HG02642 (cell line): ENCODE data around the gene CDA.
A peak's percentile ranks its signal among the peaks of the same experiment; 100 is the strongest.

Source experiments
- ATAC-seq: cut with Tn5 transposase; IDR thresholded peaks from one replicate; pipeline ENCODE4 v1.9.1; 2021; ENCODE audit warnings: mild to moderate bottlenecking; ENCODE audit not compliant: unreplicated experiment, poor library complexity

CDA gene

GRCh38 chr1:20643080-20643479 is 54.2 kb downstream of the CDA start:
- no peak for ATAC-seq

GRCh38 chr1:20644416-20644815 is 55.5 kb downstream of the CDA start:
- ATAC-seq = no peak

- ATAC-seq = no peak
Measured at GRCh38 chr1:20645414-20645813, 56.5 kb downstream of the CDA start.

DNA sequence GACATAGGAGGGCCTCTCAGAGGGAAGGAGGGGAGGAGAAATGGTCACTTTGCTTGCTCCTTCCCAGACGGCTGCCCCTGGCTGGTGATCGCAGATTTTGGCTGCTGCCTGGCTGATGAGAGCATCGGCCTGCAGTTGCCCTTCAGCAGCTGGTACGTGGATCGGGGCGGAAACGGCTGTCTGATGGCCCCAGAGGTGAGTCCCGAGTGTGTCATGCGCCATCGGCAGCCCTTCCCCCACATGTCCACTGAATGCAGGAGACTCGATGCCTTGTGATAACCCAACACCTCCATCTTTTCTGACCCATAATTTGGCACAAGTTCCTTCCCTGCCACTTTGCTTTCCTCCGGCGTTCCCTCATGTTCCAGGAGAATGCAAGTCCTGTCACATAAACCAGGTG is 59.5 kb downstream of the CDA start:
- no peak for ATAC-seq

DNA sequence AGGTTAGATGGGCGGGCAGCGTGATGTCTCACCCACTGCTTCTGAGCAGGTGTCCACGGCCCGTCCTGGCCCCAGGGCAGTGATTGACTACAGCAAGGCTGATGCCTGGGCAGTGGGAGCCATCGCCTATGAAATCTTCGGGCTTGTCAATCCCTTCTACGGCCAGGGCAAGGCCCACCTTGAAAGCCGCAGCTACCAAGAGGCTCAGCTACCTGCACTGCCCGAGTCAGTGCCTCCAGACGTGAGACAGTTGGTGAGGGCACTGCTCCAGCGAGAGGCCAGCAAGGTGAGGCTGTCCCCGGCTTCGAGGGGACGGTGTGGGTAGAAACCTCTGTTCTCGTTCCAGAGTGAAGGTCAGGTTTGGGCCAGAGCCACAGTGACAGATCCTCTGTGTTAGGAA is 60.0 kb downstream of the CDA start:
- ATAC-seq = no peak

DNA sequence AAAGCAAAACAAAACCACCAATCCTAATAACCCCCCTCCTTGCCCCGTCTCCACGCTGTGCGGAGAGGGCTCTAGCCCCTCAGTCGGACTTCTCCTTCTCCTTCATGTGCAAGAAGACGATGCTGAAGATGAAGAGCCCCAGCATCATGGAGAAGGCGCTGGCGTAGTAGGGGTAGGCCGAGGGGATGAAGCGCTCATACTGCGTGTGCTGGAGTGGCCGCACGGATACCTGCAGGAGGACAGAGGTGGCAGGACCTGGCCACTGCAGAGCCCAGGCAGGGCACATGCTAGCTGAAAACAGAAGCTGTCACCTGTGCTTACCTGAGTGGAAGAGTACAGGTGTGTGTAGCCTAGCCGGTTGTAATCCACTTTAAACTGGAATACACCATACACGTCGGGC is 63.4 kb downstream of the CDA start:
- ATAC-seq = no peak

GRCh38 chr1:20654104-20654690 is 65.3 kb downstream of the CDA start:
- no peak for ATAC-seq

GRCh38 chr1:20657024-20657423 is 68.1 kb downstream of the CDA start:
- no peak for ATAC-seq

- no peak for ATAC-seq
Measured at GRCh38 chr1:20658166-20658915, 69.4 kb downstream of the CDA start.

DNA sequence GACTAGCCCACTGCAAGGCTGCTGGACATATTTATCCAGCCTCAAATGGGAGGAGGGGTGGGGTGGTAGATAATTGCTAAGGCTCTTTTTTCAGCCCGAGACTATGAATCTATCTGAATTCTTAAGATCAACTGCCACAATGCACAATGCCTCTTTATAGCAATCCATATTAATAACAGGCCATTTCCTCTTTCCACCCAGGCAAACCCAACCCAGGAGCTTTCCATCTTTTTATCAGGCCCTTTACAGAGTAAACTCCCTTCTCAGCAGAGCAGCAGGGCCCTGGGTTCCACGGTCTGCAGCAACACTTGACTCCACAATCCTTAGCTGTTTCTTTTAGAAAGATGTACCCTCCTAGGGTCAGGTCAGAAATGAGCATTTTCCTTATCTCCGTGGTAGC is 71.5 kb downstream of the CDA start:
- no peak for ATAC-seq

GRCh38 chr1:20660847-20661206 is 71.9 kb downstream of the CDA start:
- peak; percentile 8 for ATAC-seq

DNA sequence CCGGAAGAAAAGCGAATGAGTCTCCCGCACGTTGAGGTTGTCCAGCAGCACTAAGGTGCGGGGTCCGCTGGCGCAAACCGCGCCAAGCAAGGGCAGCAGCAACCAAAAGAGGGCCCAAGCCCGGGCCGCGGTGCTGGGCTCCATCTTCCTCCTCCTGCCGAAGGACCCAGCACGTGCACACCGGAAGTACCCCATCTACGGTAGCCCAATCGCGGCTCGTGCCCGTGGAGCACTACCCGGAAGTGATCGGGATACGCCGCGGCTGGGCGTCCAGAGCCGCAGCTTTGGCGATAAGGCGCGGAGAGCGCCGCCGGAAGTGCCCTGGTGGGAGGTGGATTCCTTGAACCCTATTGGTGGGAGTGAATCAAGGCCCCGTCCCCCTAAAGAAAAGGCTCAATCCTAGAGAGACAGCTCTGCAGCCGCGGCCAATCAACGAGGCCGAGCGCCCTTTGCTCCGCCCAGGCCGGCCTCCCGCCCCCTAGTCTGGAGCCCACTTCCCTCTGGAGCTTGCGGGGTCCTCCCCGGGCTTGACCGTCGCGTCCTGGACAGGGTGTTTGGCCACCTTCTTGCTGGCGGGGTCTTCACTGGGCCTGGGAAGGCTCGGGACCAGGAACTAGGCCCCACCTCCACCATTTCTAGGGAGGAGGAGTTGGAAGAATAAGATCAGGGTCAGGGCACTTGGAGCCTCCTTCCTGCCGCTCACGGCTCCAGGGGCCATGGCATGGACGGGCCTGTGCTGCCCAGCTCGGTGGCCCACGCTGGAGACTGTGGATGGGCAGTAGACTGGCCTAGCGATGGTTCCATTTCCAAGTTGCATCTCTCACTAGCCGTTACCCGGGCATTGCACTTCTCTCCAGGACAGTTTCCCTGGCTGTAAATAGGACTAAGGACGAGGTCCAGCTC is 72.6 kb downstream of the CDA start, which contains the start of gene DDOST:
DDOST (minus strand) TSS at position 163 of the 903 bp plus-strand sequence; CDS start at position 144, 19 bp downstream.
- peak; percentile 96 for ATAC-seq

DNA sequence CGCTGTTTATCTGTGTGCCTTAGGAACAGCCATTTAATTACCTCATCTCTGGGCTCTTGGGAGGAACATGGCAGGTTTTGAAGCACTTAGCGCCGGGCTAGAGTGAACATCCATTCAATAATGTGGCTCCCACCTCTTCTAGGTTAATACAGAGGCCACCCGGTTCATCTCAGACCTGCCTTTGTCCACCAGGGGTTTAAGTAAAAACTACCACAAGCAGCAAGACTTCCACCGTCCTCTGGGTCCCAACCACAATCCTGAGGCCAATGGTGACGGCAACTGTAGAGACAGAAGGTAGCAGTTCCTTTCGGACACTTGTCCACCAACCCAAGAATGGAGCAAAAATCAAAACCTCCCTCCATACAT is 73.2 kb downstream of the CDA start:
- ATAC-seq = no peak

DNA sequence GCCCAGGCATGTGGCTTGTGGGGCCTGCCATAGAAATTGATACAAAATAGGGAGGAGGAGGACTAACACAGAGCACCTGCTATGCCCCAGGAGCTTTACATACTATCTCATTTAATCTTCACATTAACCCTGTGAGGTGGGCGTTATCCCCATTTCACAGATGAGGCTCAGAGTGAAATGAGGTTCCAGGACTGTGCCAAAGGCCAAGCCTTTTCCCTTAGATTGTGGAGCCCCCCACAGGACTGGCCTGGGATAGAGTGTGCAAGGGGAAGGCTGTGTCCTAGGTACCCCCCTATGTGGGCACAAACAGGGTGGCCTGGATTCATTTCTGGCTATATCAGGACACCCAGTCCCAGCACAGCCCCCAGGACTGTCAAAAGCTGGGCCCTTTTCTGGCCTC is 74.5 kb downstream of the CDA start:
- ATAC-seq = no peak

DNA sequence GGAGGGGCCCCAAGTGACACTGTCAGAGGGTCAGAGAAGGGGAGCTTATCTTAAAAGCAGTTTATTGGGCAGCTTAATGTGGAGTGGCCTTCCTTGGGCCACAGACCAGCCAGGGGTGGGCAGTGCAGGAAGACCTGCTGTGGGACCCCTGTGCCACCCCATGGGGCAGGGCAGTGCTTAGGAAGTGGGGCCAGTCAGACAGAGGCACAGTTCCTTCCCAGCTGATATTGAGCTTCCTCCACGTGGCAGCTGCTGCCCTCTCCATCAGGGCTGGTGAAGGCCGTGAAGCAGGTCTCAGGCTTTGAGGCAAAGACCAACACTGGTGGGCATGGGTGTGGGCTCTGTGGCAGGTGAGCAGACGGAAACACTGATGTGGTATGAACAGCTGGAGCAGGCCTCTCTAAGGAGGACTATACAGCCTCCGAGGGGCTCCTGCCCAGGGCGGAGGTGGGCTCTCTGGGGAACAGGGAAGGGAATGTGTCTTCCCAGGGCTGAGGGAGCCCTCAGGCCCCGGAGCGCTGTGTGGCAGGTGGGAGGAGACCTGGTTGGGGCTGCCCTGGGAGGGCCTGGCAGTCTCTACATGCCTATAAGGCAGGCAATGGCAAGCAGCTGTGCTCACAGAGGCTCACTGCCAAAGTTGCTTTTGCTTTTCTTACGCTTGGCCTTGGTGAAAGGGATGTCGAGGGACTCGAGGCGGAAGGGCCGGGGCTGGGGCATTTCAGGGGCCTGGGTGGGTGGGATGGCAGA is 75.2 kb downstream of the CDA start:
- ATAC-seq = no peak

DNA sequence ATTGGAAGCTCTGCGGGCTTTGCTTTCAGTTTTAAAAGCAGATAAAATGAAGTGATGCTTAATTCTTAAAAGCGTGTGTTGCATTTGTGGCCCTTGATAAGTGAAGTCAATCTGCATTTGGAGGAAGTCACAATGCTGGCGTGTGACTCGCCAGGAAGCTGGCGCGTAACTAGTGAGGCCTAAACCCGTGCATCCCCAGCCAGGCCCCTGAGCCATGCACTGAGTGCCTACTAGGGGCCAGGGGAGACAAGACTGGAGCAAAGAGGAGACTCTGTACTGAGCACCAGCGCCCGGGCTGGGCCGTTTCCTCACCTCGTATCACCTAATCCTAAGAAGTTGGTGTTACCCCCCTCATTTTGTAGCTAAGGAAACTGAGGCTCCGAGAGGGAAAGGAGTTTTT is 76.8 kb downstream of the CDA start:
- ATAC-seq = no peak

DNA sequence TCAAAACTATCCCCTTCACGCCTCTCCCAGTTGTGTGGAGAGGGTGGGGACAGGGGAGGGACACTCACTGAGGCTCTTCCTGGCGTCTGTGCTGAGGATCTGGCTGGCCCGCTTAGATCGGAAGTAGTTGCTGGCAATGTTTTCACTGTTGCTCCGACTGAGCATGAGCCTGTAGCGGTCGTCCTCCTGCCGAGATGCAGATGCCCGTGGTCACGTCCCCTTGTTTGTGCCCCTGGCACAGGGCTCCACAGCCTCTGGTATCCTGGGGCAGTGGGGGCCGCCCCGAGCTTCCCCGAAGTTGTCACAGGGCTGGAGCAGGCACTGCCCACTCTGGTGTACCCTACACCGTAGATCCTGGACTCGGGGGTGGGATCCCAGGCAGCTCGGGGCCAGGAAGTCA is 77.2 kb downstream of the CDA start:
- ATAC-seq = no peak

GRCh38 chr1:20666804-20667203 is 77.9 kb downstream of the CDA start:
- ATAC-seq = no peak
